Activated CD4-positive, alpha-beta T cell treated with anti-CD3 and anti-CD28 coated beads for 48 hours (primary cell): ENCODE data around the gene SLC25A34.

ENCODE experiments used
- DNase-seq: peaks from one replicate; pipeline ENCODE4 v3.0.0-alpha.2; 2020

The SLC25A34 gene

GRCh38 chr1:15714406-15715136 lies 21.5 kb upstream of the SLC25A34 start:
- no peak for DNase-seq

- DNase-seq: no peak
Measured at GRCh38 chr1:15717418-15718125, 18.5 kb upstream of the SLC25A34 start.

GRCh38 chr1:15718199-15718601 lies 17.9 kb upstream of the SLC25A34 start:
- DNase-seq: no peak

- DNase-seq: no peak
Measured at GRCh38 chr1:15719381-15720120, 16.5 kb upstream of the SLC25A34 start.

GRCh38 chr1:15720861-15721260 lies 15.2 kb upstream of the SLC25A34 start:
- DNase-seq: no peak

GRCh38 chr1:15722411-15722810 lies 13.6 kb upstream of the SLC25A34 start:
- DNase-seq: no peak

GRCh38 chr1:15722836-15723532 lies 13.1 kb upstream of the SLC25A34 start:
- no peak for DNase-seq

GRCh38 chr1:15723631-15724246 lies 12.3 kb upstream of the SLC25A34 start:
- DNase-seq: no peak

- no peak for DNase-seq
Measured at GRCh38 chr1:15724949-15725880, 10.8 kb upstream of the SLC25A34 start.

- DNase-seq: no peak
Measured at GRCh38 chr1:15726508-15726907, 9.6 kb upstream of the SLC25A34 start.

GRCh38 chr1:15727021-15727420 lies 9.0 kb upstream of the SLC25A34 start:
- no peak for DNase-seq

GRCh38 chr1:15727424-15727823 lies 8.6 kb upstream of the SLC25A34 start:
- DNase-seq: no peak

- DNase-seq: no peak
Measured at GRCh38 chr1:15727866-15728534, 8.1 kb upstream of the SLC25A34 start.

- DNase-seq: no peak
Measured at GRCh38 chr1:15728937-15729657, 7.0 kb upstream of the SLC25A34 start.

GRCh38 chr1:15730423-15730822 lies 5.6 kb upstream of the SLC25A34 start:
- DNase-seq: no peak

GRCh38 chr1:15730936-15731335 lies 5.1 kb upstream of the SLC25A34 start:
- DNase-seq: no peak

- no peak for DNase-seq
Measured at GRCh38 chr1:15731735-15732685, 4.0 kb upstream of the SLC25A34 start.

- no peak for DNase-seq
Measured at GRCh38 chr1:15732686-15733081, 3.4 kb upstream of the SLC25A34 start.

- DNase-seq: no peak
Measured at GRCh38 chr1:15733218-15733725, 2.8 kb upstream of the SLC25A34 start.
